ENCODE results near the gene TGOLN2.

GRCh38 chr2:85371045-85371444, 43.3 kb upstream of the TGOLN2 start:
- TF ChIP-seq, protein P1, sequence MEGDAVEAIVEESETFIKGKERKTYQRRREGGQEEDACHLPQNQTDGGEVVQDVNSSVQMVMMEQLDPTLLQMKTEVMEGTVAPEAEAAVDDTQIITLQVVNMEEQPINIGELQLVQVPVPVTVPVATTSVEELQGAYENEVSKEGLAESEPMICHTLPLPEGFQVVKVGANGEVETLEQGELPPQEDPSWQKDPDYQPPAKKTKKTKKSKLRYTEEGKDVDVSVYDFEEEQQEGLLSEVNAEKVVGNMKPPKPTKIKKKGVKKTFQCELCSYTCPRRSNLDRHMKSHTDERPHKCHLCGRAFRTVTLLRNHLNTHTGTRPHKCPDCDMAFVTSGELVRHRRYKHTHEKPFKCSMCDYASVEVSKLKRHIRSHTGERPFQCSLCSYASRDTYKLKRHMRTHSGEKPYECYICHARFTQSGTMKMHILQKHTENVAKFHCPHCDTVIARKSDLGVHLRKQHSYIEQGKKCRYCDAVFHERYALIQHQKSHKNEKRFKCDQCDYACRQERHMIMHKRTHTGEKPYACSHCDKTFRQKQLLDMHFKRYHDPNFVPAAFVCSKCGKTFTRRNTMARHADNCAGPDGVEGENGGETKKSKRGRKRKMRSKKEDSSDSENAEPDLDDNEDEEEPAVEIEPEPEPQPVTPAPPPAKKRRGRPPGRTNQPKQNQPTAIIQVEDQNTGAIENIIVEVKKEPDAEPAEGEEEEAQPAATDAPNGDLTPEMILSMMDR (IDR thresholded peaks at IDR 0.05): no peak
- TF ChIP-seq, protein P2, sequence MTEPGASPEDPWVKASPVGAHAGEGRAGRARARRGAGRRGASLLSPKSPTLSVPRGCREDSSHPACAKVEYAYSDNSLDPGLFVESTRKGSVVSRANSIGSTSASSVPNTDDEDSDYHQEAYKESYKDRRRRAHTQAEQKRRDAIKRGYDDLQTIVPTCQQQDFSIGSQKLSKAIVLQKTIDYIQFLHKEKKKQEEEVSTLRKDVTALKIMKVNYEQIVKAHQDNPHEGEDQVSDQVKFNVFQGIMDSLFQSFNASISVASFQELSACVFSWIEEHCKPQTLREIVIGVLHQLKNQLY (CRISPR knock-in tag; IDR thresholded peaks at IDR 0.05): no peak
- TF ChIP-seq IRF2 (CRISPR knock-in tag; IDR thresholded peaks at IDR 0.05; ENCODE audit: borderline replicate concordance, low read depth): no peak
- no peak for TF ChIP-seq NFE2L1 (CRISPR knock-in tag; IDR thresholded peaks at IDR 0.05)
- no peak for TF ChIP-seq SP1 (CRISPR knock-in tag; conservative IDR thresholded peaks at IDR 0.05)
- no peak for TF ChIP-seq ELF4 (CRISPR knock-in tag; IDR thresholded peaks at IDR 0.05; ENCODE audit: low read depth)
- TF ChIP-seq, protein P3, sequence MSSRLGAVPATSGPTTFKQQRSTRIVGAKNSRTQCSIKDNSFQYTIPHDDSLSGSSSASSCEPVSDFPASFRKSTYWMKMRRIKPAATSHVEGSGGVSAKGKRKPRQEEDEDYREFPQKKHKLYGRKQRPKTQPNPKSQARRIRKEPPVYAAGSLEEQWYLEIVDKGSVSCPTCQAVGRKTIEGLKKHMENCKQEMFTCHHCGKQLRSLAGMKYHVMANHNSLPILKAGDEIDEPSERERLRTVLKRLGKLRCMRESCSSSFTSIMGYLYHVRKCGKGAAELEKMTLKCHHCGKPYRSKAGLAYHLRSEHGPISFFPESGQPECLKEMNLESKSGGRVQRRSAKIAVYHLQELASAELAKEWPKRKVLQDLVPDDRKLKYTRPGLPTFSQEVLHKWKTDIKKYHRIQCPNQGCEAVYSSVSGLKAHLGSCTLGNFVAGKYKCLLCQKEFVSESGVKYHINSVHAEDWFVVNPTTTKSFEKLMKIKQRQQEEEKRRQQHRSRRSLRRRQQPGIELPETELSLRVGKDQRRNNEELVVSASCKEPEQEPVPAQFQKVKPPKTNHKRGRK (CRISPR knock-in tag; IDR thresholded peaks at IDR 0.05; ENCODE audit: borderline replicate concordance): no peak
